ENCODE measurements around the gene STK32C.
"Not testable (repeated sequence)": the region's sequence is repeated elsewhere in the genome, so short reads cannot be mapped to it uniquely, and the experiment has no call there.

The STK32C gene

GRCh38 chr10:132299371-132300336 is 8.1 kb downstream of the STK32C start:
- DNase-seq, result no peak

- no peak for DNase-seq
These were observed 9.5 kb downstream of the STK32C start for GRCh38 chr10:132298038-132298881.

GRCh38 chr10:132297526-132297925 is 10.2 kb downstream of the STK32C start:
- no peak for DNase-seq

GRCh38 chr10:132296666-132297443 is 10.9 kb downstream of the STK32C start:
- no peak for DNase-seq

GRCh38 chr10:132295481-132295880 is 12.3 kb downstream of the STK32C start:
- not testable (repeated sequence) for DNase-seq

- DNase-seq, result no peak
These were observed 13.0 kb downstream of the STK32C start for GRCh38 chr10:132294561-132295318.

- DNase-seq, result no peak
These were observed 13.8 kb downstream of the STK32C start for GRCh38 chr10:132293813-132294520.

- DNase-seq, result no peak
These were observed 14.4 kb downstream of the STK32C start for GRCh38 chr10:132293201-132293812.

- no peak for DNase-seq
These were observed 15.2 kb downstream of the STK32C start for GRCh38 chr10:132292287-132293200.

GRCh38 chr10:132291826-132292225 is 15.9 kb downstream of the STK32C start:
- no peak for DNase-seq

GRCh38 chr10:132290631-132291030 is 17.1 kb downstream of the STK32C start:
- no peak for DNase-seq

- no peak for DNase-seq
These were observed 18.3 kb downstream of the STK32C start for GRCh38 chr10:132289439-132289838.

- no peak for DNase-seq
These were observed 24.0 kb downstream of the STK32C start for GRCh38 chr10:132283604-132284382.

- DNase-seq, result no peak
These were observed 24.8 kb downstream of the STK32C start for GRCh38 chr10:132282667-132283603.

GRCh38 chr10:132281915-132282666 is 25.7 kb downstream of the STK32C start:
- no peak for DNase-seq

GRCh38 chr10:132280646-132281074 is 27.1 kb downstream of the STK32C start:
- DNase-seq, result no peak
